Measurements from ENCODE around the gene TMEM178B. TPM values are rescaled to one million over a fixed set of nuclear protein-coding genes. Genes with fewer than 3 reads are reported as not detected.

Gene TMEM178B
- total and polyA plus RNA-seq, 2 of the 4 experiments (the other 2 are of a cell fraction) = under 0.01 to 0.05 TPM

DNA sequence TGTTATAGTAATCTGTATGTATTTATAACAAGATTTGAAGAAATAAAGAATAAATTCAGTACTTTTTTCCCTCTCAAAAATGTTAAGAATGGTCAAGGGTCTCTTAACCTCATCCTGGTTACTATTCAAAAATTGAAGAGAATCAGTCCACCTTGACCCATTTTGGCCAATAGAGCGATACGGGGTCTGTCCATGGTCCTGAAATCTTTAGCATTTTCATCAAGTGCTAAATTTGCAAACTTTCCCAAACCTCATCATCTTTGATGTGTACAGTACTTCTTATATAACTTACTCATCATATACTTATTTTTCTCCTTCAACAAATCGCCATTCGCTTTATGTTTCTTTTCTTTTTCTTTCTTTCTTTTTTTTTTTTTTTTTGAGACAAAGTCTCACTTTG, 23.6 kb downstream of the TMEM178B start:
- ATAC-seq (ENCODE audit: low read depth) (no peak), DNase-seq (peak; percentile 5)
- H3K36me3 ChIP-seq (ENCODE audit: control insufficient read depth, insufficient read depth, low read length) = no peaks in the 10 kb centered on the region
- no peaks in the 10 kb centered on the region for H3K4me1 ChIP-seq (ENCODE audit: control insufficient read depth, insufficient read depth, low read length)
- TF ChIP-seq MAZ (IDR thresholded peaks at IDR 0.05; ENCODE audit: borderline replicate concordance, low read depth, low read length) (no peak), NFE2L2 (IDR thresholded peaks at IDR 0.05; ENCODE audit: low read depth, low read length) (no peak), CHD1 (IDR thresholded peaks at IDR 0.05; ENCODE audit: low read depth, low read length) (no peak), RAD21 (IDR thresholded peaks at IDR 0.05; ENCODE audit: low read length) (no peak), MXI1 (IDR thresholded peaks at IDR 0.05; ENCODE audit: borderline replicate concordance, low read depth, low read length) (no peak), RFX5 (IDR thresholded peaks at IDR 0.05; ENCODE audit: low read depth, low read length) (no peak), FOS (IDR thresholded peaks at IDR 0.05; ENCODE audit: low read depth, low read length) (no peak), CEBPB (IDR thresholded peaks at IDR 0.05; ENCODE audit: low read depth, low read length) (no peak), MAFK (IDR thresholded peaks at IDR 0.05; ENCODE audit: low read depth, low read length) (no peak), POLR2A (IDR thresholded peaks at IDR 0.05; ENCODE audit: low read depth, low read length) (no peak), BHLHE40 (IDR thresholded peaks at IDR 0.05; ENCODE audit: low read depth, low read length) (no peak), SMC3 (IDR thresholded peaks at IDR 0.05; ENCODE audit: low read depth, low read length) (no peak), RCOR1 (IDR thresholded peaks at IDR 0.05; ENCODE audit: insufficient replicate concordance, low read length) (no peak)
- TF ChIP-seq, protein P1, sequence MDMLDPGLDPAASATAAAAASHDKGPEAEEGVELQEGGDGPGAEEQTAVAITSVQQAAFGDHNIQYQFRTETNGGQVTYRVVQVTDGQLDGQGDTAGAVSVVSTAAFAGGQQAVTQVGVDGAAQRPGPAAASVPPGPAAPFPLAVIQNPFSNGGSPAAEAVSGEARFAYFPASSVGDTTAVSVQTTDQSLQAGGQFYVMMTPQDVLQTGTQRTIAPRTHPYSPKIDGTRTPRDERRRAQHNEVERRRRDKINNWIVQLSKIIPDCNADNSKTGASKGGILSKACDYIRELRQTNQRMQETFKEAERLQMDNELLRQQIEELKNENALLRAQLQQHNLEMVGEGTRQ (IDR thresholded peaks at IDR 0.05; ENCODE audit: low read depth, low read length) = no peak
- TF ChIP-seq, protein P2, sequence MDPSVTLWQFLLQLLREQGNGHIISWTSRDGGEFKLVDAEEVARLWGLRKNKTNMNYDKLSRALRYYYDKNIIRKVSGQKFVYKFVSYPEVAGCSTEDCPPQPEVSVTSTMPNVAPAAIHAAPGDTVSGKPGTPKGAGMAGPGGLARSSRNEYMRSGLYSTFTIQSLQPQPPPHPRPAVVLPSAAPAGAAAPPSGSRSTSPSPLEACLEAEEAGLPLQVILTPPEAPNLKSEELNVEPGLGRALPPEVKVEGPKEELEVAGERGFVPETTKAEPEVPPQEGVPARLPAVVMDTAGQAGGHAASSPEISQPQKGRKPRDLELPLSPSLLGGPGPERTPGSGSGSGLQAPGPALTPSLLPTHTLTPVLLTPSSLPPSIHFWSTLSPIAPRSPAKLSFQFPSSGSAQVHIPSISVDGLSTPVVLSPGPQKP (IDR thresholded peaks at IDR 0.05; ENCODE audit: borderline replicate concordance, low read depth, low read length) = no peak
- TF ChIP-seq, protein P3, sequence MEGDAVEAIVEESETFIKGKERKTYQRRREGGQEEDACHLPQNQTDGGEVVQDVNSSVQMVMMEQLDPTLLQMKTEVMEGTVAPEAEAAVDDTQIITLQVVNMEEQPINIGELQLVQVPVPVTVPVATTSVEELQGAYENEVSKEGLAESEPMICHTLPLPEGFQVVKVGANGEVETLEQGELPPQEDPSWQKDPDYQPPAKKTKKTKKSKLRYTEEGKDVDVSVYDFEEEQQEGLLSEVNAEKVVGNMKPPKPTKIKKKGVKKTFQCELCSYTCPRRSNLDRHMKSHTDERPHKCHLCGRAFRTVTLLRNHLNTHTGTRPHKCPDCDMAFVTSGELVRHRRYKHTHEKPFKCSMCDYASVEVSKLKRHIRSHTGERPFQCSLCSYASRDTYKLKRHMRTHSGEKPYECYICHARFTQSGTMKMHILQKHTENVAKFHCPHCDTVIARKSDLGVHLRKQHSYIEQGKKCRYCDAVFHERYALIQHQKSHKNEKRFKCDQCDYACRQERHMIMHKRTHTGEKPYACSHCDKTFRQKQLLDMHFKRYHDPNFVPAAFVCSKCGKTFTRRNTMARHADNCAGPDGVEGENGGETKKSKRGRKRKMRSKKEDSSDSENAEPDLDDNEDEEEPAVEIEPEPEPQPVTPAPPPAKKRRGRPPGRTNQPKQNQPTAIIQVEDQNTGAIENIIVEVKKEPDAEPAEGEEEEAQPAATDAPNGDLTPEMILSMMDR (conservative IDR thresholded peaks at IDR 0.05; ENCODE audit: low read depth, low read length) = no peak
- H3K27me3 ChIP-seq (ENCODE audit: control insufficient read depth, insufficient read depth, low read length) = no peaks in the 10 kb centered on the region
- no peak overlapping the region for H2AK5ac ChIP-seq (ENCODE audit: low read depth, low read length)
- BruUV-seq (replicated peaks) = no TSS peak
- H3K9me3 ChIP-seq (ENCODE audit: control insufficient read depth, insufficient read depth, low read length) = no peaks in the 10 kb centered on the region
- intact Hi-C loops (cut with micrococcal nuclease) = no loop called here
- H3K27ac ChIP-seq (ENCODE audit: insufficient read depth, low read length) = no peak overlapping the region
- no peak overlapping the region for H2BK20ac ChIP-seq (ENCODE audit: low read depth, low read length)
- no peak overlapping the region for H3K14ac ChIP-seq (replicated peaks; ENCODE audit: low read depth, low read length)
- H3K4ac ChIP-seq (ENCODE audit: low read depth, low read length) = no peak overlapping the region
- no peak overlapping the region for H3K18ac ChIP-seq (ENCODE audit: low read depth, low read length)
- in situ Hi-C loops (cut with MboI; ENCODE audit: low sequenced_read_pairs) = no loop called here
- no peak overlapping the region for H4K91ac ChIP-seq (ENCODE audit: insufficient read depth, low read depth, low read length)
- H3K9ac ChIP-seq (ENCODE audit: low read depth, low read length) = no peak overlapping the region
- no peak overlapping the region for H4K5ac ChIP-seq (ENCODE audit: low read depth, low read length)
- no peak overlapping the region for H3K4me3 ChIP-seq (ENCODE audit: insufficient read depth, low read depth, low read length)
- H2BK15ac ChIP-seq (ENCODE audit: low read depth, low read length) = no peak overlapping the region
- no peak overlapping the region for H4K8ac ChIP-seq (ENCODE audit: low read depth in 2 of 2, low read length in 2 of 2)
- dilution Hi-C loops (cut with HindIII; ENCODE audit: low sequenced_read_pairs, unreplicated experiment) = no loop called here
- no peak overlapping the region for H2BK5ac ChIP-seq (ENCODE audit: low read depth, low read length, poor library complexity, severe bottlenecking)
- no peak overlapping the region for H2AK9ac ChIP-seq (replicated peaks; ENCODE audit: low read depth, low read length, poor library complexity)
- no peaks in the 10 kb centered on the region for H3K9me1 ChIP-seq (ENCODE audit: insufficient read depth, low read length)
- no peak overlapping the region for H3K4me2 ChIP-seq (ENCODE audit: low read depth, low read length)
- no peak overlapping the region for H2BK120ac ChIP-seq (ENCODE audit: low read depth, low read length)
- ChIA-PET CTCF (interaction anchor here (0.6 kb wide), 1 partner anchor 394 kb away, joined by 3 read pairs; no protein-coding TSS in a partner anchor), POLR2A (ENCODE audit: unreplicated experiment) (no interaction called here)
- no peaks in the 10 kb centered on the region for H3K79me1 ChIP-seq (ENCODE audit: low read depth in 1 of 2, low read length in 2 of 2)
- H3K23ac ChIP-seq (ENCODE audit: low read depth, low read length) = no peak overlapping the region
- H4K20me1 ChIP-seq (ENCODE audit: insufficient read depth, low read length) = no peaks in the 10 kb centered on the region
- no peak overlapping the region for H2AFZ ChIP-seq (replicated peaks; ENCODE audit: low read length, poor library complexity)
- no peak overlapping the region for H3K56ac ChIP-seq (ENCODE audit: extremely low read depth, insufficient read depth, low read length)
- 36 to 100% methylated on average over 2 to 4 of the region's 4 CpGs for WGBS, 2 experiments (ENCODE audit: extremely low coverage in 2 of 2, insufficient read length in 1 of 2)

Data from IMR-90 (cell line).